Gastrocnemius medialis (tissue), 4 donors: ENCODE data around the gene ECE1. TPM values are rescaled to one million over a fixed set of nuclear protein-coding genes. Genes with fewer than 3 reads are reported as not detected.

Experiments
- ATAC-seq, 2 donors: fragments of 150-250 bp; one replicate each; pipeline ENCODE4 v1.9.1; 2016
- DNase-seq, 2 donors: peaks; one replicate each; pipeline ENCODE4 v3.0.0-alpha.2; 2019
- H3K27ac ChIP-seq, 4 donors: fragments of 200-600 bp; sonication (generic); 1 replicate in 1 of 4; 2 replicates in 3 of 4; pipeline ENCODE4 v1.5.1; 2016 to 2018; ENCODE audit warnings: mild to moderate bottlenecking in 2 of 4, moderate library complexity in 1 of 4
- H3K27me3 ChIP-seq, 3 donors: fragments of 200-600 bp; sonication (generic) in 2 of 3; 1 replicate in 1 of 3; 2 replicates in 2 of 3; pipeline versions ENCODE4 v1.5.1 to v1.6.0; 2016 to 2019; ENCODE audit warnings: mild to moderate bottlenecking in 1 of 3, moderate library complexity in 1 of 3
- H3K36me3 ChIP-seq, 2 donors: fragments of 200-600 bp; sonication (generic) in 1 of 2; one replicate each; pipeline ENCODE4 v1.5.1; 2017 to 2018
- H3K4me1 ChIP-seq, 2 donors: fragments of 200-600 bp; sonication (generic) in 1 of 2; one replicate each; pipeline ENCODE4 v1.5.1; 2016 to 2017; ENCODE audit warnings: mild to moderate bottlenecking in 2 of 2
- H3K4me3 ChIP-seq, 4 donors: fragments of 200-600 bp; sonication (generic) in 3 of 4; 1 replicate in 1 of 4; 2 replicates in 3 of 4; pipeline ENCODE4 v1.5.1; 2016 to 2019; ENCODE audit warnings: mild to moderate bottlenecking in 2 of 4
- H3K9me3 ChIP-seq, 3 donors: fragments of 200-600 bp; sonication (generic) in 2 of 3; 1 replicate in 1 of 3; 2 replicates in 2 of 3; pipeline ENCODE4 v1.5.1; 2016 to 2019
- POLR2A ChIP-seq, 2 donors: fragments of 450-650 bp; IDR thresholded peaks; one replicate each; pipeline ENCODE4 v1.6.1; 2017; ENCODE audit warnings: antibody characterized with exemption in 2 of 2, mild to moderate bottlenecking in 2 of 2, moderate library complexity in 2 of 2
- in situ Hi-C, 4 donors: fragments of 200-750 bp; cut with MboI; loops; one replicate each; pipeline versions ENCODE4 v1.15.0 to v1.8.0; 2017; ENCODE audit warnings: low sequenced_read_pairs in 4 of 4
- intact Hi-C: fragments of 100-400 bp; cut with DNase I; formaldehyde crosslinking; loops from one replicate; pipeline ENCODE4 v1.15.1; 2023; ENCODE audit warnings: low total_unique reads
- total RNA-seq, 4 donors: library from RNA; depleted of rRNA; stranded (reverse); fragments of >200 nt; gene quantifications; one replicate each; pipeline versions ENCODE4 v1.1.0 to v1.2.3, GENCODE V29; 2016
- TF ChIP-seq, protein P1 (sequence below), 5 experiments: fragments of 450-650 bp in 3 of 5; fragments of 200-600 bp in 2 of 5; sonication (generic) in 2 of 5; IDR thresholded peaks in 4 of 5; conservative IDR thresholded peaks in 1 of 5; 1 replicate in 4 of 5; 2 replicates in 1 of 5; pipeline ENCODE4 v1.5.1; 2016 to 2019; ENCODE audit warnings: antibody characterized with exemption in 5 of 5, mild to moderate bottlenecking in 3 of 5, moderate library complexity in 3 of 5

Gene ECE1
- total RNA-seq, 4 donors from 2014 or later: 17.1 to 39.9 (median 26.7) TPM

DNA sequence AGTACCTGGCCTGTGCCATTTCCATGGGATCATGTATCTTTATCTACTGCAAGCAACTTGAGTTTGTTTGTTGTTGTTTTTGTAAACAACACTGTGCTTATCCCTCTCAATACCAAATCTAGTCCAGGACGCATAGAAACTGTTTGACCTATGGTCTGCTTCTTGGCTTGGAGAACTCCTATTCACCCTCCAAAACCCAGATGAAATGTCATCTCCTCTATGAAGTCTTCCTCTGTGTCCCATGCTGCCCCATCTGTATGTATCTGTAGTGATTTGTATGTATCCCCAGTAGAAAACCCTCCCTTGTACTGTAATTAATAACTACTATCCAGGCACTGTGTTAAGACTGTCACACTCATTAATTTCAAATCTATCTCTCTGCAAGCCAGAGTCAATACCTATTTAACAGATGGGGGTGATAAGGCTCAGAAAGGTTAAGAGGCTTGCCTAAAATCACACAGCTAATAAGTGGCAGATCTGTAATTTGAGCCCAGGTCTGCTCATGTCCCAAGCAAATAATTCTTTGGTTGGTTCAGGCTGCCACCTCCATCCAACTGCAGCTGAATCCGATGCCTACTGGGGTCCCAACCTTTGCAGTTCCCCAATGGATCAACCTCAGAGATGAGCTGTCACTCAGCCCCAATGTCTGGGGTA is 24.6 kb upstream of the ECE1 start:
- H3K36me3 ChIP-seq: no peaks in the 10 kb centered on the region
- no peak for ATAC-seq
- H3K4me3 ChIP-seq: no peak overlapping the region
- H3K27ac ChIP-seq: peak overlapping the region; percentile 36 to 82 (median 78)
- intact Hi-C loops: no loop called here
- in situ Hi-C loops: no loop called here
- no peak for TF ChIP-seq POLR2A (IDR thresholded peaks at IDR 0.05)
- TF ChIP-seq, protein P1, sequence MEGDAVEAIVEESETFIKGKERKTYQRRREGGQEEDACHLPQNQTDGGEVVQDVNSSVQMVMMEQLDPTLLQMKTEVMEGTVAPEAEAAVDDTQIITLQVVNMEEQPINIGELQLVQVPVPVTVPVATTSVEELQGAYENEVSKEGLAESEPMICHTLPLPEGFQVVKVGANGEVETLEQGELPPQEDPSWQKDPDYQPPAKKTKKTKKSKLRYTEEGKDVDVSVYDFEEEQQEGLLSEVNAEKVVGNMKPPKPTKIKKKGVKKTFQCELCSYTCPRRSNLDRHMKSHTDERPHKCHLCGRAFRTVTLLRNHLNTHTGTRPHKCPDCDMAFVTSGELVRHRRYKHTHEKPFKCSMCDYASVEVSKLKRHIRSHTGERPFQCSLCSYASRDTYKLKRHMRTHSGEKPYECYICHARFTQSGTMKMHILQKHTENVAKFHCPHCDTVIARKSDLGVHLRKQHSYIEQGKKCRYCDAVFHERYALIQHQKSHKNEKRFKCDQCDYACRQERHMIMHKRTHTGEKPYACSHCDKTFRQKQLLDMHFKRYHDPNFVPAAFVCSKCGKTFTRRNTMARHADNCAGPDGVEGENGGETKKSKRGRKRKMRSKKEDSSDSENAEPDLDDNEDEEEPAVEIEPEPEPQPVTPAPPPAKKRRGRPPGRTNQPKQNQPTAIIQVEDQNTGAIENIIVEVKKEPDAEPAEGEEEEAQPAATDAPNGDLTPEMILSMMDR (IDR thresholded peaks at IDR 0.05 in 4 of 5, conservative IDR thresholded peaks at IDR 0.05 in 1 of 5): no peak
- no peak for DNase-seq
- no peaks in the 10 kb centered on the region for H3K9me3 ChIP-seq
- H3K4me1 ChIP-seq: peaks cover 14 to 24% of the 10 kb centered on the region in 2 donors
- no peaks in the 10 kb centered on the region for H3K27me3 ChIP-seq

DNA sequence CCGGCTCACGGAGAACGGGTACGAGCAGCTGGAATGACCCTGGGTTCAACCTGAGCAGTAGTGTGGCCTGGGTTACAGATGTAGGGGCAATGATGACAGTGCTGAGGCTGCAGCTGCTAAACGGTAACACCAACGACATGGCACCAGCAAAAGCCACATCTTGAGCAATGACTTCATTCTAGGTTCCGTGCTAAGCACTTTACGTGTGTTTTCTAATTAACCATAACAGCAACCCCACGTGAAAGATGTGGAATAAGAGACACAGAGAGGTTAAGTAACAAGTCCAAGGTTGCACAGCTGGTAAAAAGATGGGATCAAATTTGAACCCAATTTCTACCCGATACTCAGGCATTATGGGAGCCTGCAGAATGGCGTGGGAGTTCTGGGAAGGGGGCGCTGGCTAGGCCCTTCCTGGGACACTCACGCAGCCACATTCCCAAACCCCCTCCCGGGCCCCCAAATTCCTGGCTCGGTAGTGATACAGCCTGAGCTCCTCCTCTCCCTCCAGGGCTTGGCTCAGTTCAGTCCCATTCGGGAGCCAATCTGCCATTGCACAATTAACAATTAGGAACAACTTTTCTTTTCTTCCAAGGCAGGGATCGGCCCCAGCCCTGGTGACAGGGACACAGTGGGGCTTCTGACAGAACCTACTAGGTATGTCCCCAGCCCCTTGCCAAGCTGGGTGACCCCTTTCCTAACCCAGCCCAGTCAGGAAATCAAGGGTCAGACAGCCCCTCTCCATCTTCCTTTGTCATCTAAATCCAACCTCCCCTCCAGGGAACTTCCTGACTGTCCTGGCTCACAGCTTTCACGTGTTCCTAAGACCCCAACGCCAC is 23.8 kb upstream of the ECE1 start:
- peak in 1 of 2 donors; percentile 29 for ATAC-seq
- DNase-seq: peak in 1 of 2 donors; percentile 63
- Histone ChIP-seq H3K27ac (peak overlapping the region; percentile 36 to 82 (median 78)), H3K4me3 (no peak overlapping the region), H3K27me3 (no peaks in the 10 kb centered on the region), H3K9me3 (no peaks in the 10 kb centered on the region), H3K4me1 (peaks cover 8 to 20% of the 10 kb centered on the region in 2 donors), H3K36me3 (no peaks in the 10 kb centered on the region)
- in situ Hi-C loops (no loop called here), intact Hi-C loops (no loop called here)
- TF ChIP-seq POLR2A (IDR thresholded peaks at IDR 0.05): no peak
- TF ChIP-seq, protein P1 (IDR thresholded peaks at IDR 0.05 in 4 of 5, conservative IDR thresholded peaks at IDR 0.05 in 1 of 5): no peak

GRCh38 chr1:21313203-21313885 is 23.1 kb upstream of the ECE1 start:
- peaks cover 5 to 16% of the 10 kb centered on the region in 2 donors for H3K4me1 ChIP-seq
- H3K36me3 ChIP-seq: no peaks in the 10 kb centered on the region
- intact Hi-C loops: no loop called here
- no peak for DNase-seq
- no peaks in the 10 kb centered on the region for H3K9me3 ChIP-seq
- peak overlapping the region in 3 of 4 donors; percentile 55 to 82 (median 59) for H3K27ac ChIP-seq
- no peak for ATAC-seq
- no peaks in the 10 kb centered on the region for H3K27me3 ChIP-seq
- TF ChIP-seq POLR2A (IDR thresholded peaks at IDR 0.05): no peak
- TF ChIP-seq, protein P1 (IDR thresholded peaks at IDR 0.05 in 4 of 5, conservative IDR thresholded peaks at IDR 0.05 in 1 of 5): no peak
- in situ Hi-C loops: no loop called here
- H3K4me3 ChIP-seq: no peak overlapping the region

DNA sequence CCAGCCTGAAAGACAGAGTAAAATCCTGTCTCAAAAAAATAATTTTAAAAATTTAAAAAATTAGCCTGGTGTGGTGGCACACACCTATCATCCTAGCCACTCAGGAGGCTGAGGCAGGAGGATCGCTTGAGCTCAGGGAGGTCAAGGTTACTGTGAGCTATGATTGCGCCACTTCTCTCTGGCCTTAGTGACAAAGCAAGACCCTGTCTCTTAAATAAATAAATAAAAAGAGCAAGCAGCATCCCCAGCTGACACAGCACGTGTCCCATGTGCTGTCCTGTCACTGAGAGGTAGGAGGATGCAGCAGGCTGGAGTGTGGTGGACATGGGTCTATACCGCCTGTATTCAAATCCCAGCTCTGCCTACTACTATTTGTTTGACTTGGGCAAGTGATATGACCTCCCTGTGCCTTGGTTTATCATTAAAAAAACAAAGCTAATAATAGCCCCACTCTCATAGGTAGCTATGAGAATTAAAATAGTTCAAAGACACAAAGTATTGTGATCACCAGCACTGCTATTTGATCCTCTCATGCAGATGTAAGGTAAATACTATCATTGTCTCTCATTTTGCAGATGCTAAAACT is 22.2 kb upstream of the ECE1 start:
- peak overlapping the region in 1 of 4 donors; percentile 82 for H3K27ac ChIP-seq
- TF ChIP-seq POLR2A (IDR thresholded peaks at IDR 0.05): no peak
- TF ChIP-seq, protein P1 (IDR thresholded peaks at IDR 0.05 in 4 of 5, conservative IDR thresholded peaks at IDR 0.05 in 1 of 5): no peak
- no peaks in the 10 kb centered on the region for H3K36me3 ChIP-seq
- in situ Hi-C loops: no loop called here
- H3K4me3 ChIP-seq: no peak overlapping the region
- intact Hi-C loops: no loop called here
- ATAC-seq: no peak
- no peaks in the 10 kb centered on the region for H3K27me3 ChIP-seq
- no peak for DNase-seq
- H3K9me3 ChIP-seq: no peaks in the 10 kb centered on the region
- H3K4me1 ChIP-seq: peaks cover 0 to 7% of the 10 kb centered on the region in 2 donors
